HCT116 (cell line): ENCODE measurements around the gene C2orf68.
"Not testable (repeated sequence)": the region's sequence is repeated elsewhere in the genome, so short reads cannot be mapped to it uniquely, and the experiment has no call there.

ENCODE experiments used
- CTCF ChIP-seq, 3 experiments: fragments of 200-600 bp in 1 of 3; sonication (generic) in 1 of 3; IDR thresholded peaks in 2 of 3; conservative IDR thresholded peaks in 1 of 3; 2 replicates each; pipeline ENCODE4 v1.5.1; 2012 to 2017; ENCODE audit warnings: low read depth in 2 of 3, low read length in 2 of 3, antibody characterized with exemption in 1 of 3, borderline replicate concordance in 1 of 3, control low read depth in 1 of 3, mild to moderate bottlenecking in 1 of 3, mixed read lengths in 1 of 3, mixed run types in 1 of 3, moderate library complexity in 1 of 3; ENCODE audit not compliant: insufficient read depth in 1 of 3
- JUND ChIP-seq: IDR thresholded peaks from 2 replicates; pipeline ENCODE4 v1.6.1; 2012
- POLR2A ChIP-seq: IDR thresholded peaks from 2 replicates; pipeline ENCODE4 v1.7.0; 2011; ENCODE audit warnings: borderline replicate concordance; ENCODE audit not compliant: insufficient read depth, insufficient read length; ENCODE audit errors: extremely low read depth
- POLR2AphosphoS5 ChIP-seq: IDR thresholded peaks from 2 replicates; pipeline ENCODE4 v1.6.1; 2011; ENCODE audit warnings: mild to moderate bottlenecking, low read depth, low read length, moderate library complexity
- REST ChIP-seq: IDR thresholded peaks from 2 replicates; pipeline ENCODE4 v1.6.1; 2012; ENCODE audit warnings: low read depth
- SP1 ChIP-seq: IDR thresholded peaks from 2 replicates; pipeline ENCODE4 v1.6.1; 2012; ENCODE audit warnings: low read depth
- SRF ChIP-seq: IDR thresholded peaks from 2 replicates; pipeline ENCODE4 v1.6.1; 2012; ENCODE audit warnings: low read depth
- TCF7L2 ChIP-seq: IDR thresholded peaks from 2 replicates; pipeline ENCODE4 v1.7.0; 2011; ENCODE audit warnings: borderline replicate concordance, inconsistent platforms; ENCODE audit not compliant: insufficient read depth, insufficient read length; ENCODE audit errors: extremely low read depth
- YY1 ChIP-seq: IDR thresholded peaks from 2 replicates; pipeline ENCODE4 v1.6.1; 2011; ENCODE audit warnings: low read length, low read depth, moderate library complexity, mild to moderate bottlenecking; ENCODE audit not compliant: insufficient replicate concordance; ENCODE audit errors: extremely low read depth

- TF ChIP-seq SP1; POLR2A; YY1; REST; CTCF (IDR thresholded peaks at IDR 0.05 in 2 of 3, conservative IDR thresholded peaks at IDR 0.05 in 1 of 3; ENCODE audit: borderline replicate concordance in 1 of 3, insufficient read depth in 1 of 3, low read depth in 2 of 3, low read length in 2 of 3); SRF; TCF7L2; JUND; POLR2AphosphoS5: not testable (repeated sequence)
Measured at GRCh38 chr2:85604133-85604444, 7.8 kb downstream of the C2orf68 start.
